ENCODE results near the gene ERVMER34-1.

Gene ERVMER34-1

DNA sequence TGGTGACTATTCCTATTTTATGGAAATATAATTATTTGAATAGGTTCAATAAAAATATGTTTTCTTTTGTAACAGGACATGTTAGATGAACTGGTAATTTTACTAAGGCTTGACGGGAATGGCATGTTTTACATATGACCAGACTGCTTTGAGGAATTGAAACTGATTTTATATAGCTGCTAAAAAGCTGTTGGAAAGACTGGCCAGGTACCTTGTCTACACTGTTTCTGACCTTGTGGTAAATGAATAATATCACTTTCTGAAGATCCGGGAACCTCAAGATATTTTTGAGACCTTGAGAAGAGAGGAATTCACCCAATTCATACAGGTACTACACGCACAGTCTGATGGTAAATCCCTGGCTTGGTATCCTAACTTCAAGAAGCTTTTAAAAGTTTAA, 50.0 kb downstream of the ERVMER34-1 start:
- no peak for FAIRE-seq
- TF ChIP-seq, protein P1, sequence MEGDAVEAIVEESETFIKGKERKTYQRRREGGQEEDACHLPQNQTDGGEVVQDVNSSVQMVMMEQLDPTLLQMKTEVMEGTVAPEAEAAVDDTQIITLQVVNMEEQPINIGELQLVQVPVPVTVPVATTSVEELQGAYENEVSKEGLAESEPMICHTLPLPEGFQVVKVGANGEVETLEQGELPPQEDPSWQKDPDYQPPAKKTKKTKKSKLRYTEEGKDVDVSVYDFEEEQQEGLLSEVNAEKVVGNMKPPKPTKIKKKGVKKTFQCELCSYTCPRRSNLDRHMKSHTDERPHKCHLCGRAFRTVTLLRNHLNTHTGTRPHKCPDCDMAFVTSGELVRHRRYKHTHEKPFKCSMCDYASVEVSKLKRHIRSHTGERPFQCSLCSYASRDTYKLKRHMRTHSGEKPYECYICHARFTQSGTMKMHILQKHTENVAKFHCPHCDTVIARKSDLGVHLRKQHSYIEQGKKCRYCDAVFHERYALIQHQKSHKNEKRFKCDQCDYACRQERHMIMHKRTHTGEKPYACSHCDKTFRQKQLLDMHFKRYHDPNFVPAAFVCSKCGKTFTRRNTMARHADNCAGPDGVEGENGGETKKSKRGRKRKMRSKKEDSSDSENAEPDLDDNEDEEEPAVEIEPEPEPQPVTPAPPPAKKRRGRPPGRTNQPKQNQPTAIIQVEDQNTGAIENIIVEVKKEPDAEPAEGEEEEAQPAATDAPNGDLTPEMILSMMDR (IDR thresholded peaks at IDR 0.05; ENCODE audit: insufficient read depth, missing control alignments) = no peak

DNA sequence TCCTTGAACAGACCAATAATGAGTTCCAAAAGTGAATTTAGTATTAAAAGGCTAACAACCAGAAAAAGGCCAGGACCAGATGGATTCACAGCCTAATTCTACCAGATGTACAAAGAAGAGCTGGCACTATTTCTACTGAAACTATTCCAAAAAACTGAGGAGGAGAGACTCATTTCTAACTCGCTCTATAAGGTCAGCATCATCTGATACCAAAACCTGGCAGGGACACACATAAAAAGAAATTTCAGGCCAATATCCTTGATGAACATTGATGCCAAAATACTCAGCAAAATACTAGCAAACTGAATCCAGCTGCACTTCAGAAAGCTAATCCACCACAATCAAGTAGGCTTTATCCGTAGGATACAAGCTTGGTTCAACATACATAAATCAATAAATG, 56.3 kb downstream of the ERVMER34-1 start:
- DNase-seq (ENCODE audit: insufficient read length, low spot score) = no peak
- no peak for FAIRE-seq
- TF ChIP-seq, protein P1 (IDR thresholded peaks at IDR 0.05; ENCODE audit: insufficient read depth, missing control alignments) = no peak

More for the DNA sequence above, 50.0 kb downstream of the ERVMER34-1 start:
- DNase-seq (ENCODE audit: insufficient read length, low spot score) = no peak

DNA sequence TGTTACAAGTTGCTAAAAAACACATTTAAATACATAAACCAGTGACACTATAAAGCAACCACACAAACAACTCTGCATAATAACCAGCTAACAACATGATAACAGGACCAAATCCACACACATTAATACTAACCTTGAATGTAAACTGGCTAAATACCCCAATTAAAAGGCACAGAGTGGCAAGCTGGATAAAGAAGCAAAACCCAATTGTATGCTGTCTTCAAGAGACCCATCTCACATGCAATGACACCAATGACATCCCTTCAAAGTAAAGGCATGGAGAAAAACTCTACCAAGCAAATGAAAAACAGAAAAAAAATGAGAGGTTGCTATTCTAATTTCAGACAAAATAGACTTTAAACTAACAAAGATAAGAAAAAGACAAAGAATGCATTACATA, 57.7 kb downstream of the ERVMER34-1 start:
- DNase-seq (ENCODE audit: insufficient read length, low spot score) (no peak), FAIRE-seq (no peak)
- TF ChIP-seq, protein P1 (IDR thresholded peaks at IDR 0.05; ENCODE audit: insufficient read depth, missing control alignments) = no peak

Measured in D721Med (cell line).